NCI-H146 treated with DMSO at 0.1 percent for 48 hours (cell line): ENCODE data around the gene ZBTB7C.

Experiments
- DNase-seq: peaks from one replicate; lab custom pipeline; 2025; ENCODE audit not compliant: unreplicated experiment; lab: John Stamatoyannopoulos, UW

The ZBTB7C gene

GRCh38 chr18:48263914-48264902 is 145.0 kb downstream of the ZBTB7C start:
- peak; percentile 20 for DNase-seq

GRCh38 chr18:48263192-48263853 is 145.9 kb downstream of the ZBTB7C start:
- no peak for DNase-seq

- DNase-seq, result no peak
Observed at GRCh38 chr18:48260237-48260636, 148.9 kb downstream of the ZBTB7C start.

GRCh38 chr18:48256848-48257247 is 152.3 kb downstream of the ZBTB7C start:
- DNase-seq, result no peak

DNA sequence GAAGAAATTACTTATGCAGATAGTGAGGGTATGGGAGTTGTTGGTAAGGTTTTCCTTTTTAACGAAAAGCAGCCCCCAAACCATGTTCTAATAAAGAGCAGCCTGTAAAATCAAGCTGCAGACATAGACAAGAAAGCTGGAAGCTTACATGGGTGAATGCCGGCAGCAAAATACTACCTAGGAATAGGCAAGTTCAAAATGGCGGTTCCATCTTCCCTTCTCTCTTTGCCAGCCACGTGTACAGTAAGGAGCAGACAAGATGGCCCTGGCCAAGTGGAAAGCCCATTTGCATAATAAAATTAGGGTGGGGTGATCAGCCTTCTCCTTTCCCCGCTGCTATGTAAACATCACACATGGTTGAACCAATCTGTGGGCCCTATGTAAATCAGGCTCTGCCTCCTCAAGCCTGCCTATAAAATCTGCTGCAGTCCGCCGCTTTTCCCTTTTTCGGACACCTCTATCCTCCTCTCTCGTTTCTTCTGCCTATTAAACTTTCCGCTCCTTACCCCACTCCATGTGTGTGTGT is 155.0 kb downstream of the ZBTB7C start:
- no peak for DNase-seq

DNA sequence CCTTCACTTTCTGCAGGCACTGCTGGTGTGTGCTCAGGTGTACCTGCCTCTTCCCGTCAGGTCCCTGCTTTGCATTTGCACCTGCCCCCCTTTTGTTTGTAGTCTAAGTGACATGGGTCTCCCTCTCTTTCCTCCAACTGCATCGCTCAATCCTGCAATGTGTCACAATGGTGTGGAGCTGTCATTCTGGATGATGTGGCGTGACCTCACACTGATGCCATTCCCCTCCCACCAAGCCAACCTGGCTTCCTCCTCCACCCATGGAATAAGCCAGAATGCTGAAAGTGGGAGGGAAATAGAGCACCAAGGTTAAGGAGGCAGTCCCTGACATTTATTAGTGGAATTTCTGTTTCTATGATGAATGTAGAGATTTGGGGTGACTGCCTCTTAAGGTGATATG is 156.7 kb downstream of the ZBTB7C start:
- DNase-seq, result no peak

GRCh38 chr18:48250918-48251317 is 158.3 kb downstream of the ZBTB7C start:
- DNase-seq, result no peak

DNA sequence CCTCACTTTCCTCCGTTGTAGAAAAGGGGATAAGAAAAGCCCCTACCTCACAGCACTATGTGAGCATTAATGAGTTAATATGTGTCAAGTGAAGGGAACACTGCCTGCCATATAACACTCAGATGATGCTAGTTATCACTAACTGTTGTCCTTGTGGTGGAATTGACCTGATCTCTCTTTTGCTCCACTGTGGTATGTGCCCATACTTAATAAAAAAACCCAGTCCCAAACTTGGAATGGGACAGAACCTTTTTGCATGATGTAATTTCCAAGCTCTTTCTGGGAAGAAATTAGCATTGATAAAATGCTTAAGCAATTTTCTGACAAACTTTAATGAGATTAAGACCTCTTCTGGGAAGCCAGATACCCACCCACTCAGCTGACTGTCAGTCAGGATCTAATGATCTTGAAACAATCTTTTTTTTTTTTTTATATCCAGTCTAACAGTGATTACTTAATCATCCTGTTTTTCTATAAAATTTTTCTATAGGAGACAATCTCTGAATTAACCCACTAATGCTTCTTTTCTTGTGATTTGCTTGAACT is 158.7 kb downstream of the ZBTB7C start:
- no peak for DNase-seq

GRCh38 chr18:48249854-48250253 is 159.3 kb downstream of the ZBTB7C start:
- DNase-seq, result no peak

DNA sequence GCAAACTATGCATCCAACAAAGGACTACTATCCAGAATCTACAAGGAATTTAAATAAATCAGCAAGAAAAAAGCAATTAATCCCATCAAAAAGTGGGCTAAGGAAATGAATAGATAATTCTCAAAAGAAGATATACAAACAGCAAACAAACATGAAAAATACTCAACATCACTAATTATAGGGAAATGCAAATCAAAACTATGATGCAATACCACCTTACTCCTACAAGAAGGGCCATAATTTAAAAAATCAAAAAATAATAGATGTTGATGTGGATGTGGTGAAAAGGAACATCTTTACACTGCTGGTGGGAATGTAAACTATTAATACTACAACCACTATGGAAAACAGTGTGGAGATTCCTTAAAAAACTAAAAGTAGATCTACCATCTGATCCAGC is 164.7 kb downstream of the ZBTB7C start:
- no peak for DNase-seq

DNA sequence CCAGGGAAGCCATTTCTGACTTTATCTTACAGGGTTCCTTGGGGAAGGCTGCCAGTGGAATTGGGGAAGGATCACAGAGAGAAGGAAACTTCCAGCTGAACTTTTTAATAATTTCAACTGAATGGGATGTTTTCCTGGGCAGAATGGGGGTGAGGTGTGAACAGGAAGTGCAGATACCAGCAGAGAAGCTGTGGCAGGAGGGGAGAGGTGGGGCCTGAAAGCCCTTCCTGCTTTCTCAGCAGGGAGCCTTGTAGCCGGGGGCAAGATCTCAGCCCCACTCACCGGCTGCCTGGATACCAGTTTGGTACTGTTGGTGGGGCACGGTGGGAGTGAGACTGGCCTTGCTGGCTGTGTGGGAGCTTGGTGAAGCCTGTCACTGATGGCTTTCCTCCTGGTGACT is 170.5 kb downstream of the ZBTB7C start:
- no peak for DNase-seq

DNA sequence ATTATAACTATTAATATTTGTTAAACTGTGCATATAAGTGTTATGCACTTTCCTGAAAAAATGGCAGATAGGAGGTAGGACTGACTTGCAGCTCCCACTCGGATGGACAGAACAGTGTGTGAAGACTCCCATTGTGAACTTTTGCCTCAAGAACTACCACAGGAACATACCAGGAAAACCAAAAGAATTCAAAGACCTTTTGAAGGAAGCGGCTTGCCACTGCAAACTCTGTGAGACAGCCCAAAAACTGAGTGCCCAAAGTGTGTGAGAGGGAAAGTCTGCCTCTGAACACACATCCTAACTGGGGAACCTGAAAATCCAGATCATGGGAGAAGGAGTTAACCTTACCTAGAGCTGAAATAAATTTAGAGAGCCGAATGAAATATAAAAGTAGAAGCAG is 171.0 kb downstream of the ZBTB7C start:
- no peak for DNase-seq

DNA sequence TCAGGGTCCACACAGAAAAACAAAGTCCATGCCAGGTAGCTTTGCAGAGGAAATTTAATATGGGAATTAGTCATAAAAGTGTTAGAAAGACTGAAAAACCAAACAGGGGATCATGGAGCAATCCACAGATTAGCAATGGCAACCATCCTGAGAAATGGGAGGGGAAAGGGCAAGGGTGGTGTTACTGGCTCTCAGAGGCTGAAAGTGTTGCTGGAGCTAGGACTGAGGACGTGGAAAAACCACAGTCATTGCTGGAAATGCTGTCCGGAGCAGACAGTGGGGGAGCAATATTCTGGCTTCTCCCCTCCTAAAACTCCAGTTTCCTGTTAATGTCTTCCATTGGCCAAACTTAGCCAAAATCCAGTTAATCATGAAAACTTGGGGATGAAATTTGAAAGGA is 172.4 kb downstream of the ZBTB7C start:
- no peak for DNase-seq

GRCh38 chr18:48230467-48231113 is 178.6 kb downstream of the ZBTB7C start:
- peak; percentile 89 for DNase-seq

DNA sequence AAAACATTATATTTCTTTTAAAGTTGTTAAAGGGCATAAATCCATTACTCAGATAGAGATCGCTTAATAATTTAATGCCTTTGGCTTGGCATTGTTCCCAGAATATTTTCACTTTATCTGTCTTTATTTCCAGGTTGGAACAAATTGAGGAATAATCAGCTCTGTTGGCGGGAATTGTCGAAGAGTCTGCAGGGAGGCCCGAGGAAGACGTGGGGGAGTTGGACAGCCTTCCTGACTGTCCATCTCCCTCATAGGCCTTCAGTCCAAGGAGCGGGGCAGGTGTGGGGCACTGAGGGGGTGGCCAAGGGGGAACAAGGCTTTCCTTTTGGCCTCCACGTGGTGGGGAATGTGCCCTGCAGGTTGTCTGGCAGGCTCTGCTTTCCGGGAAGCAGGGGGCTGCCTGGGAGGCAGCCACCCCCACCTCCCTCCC is 179.6 kb downstream of the ZBTB7C start:
- no peak for DNase-seq

GRCh38 chr18:48228841-48229240 is 180.3 kb downstream of the ZBTB7C start:
- DNase-seq, result no peak

DNA sequence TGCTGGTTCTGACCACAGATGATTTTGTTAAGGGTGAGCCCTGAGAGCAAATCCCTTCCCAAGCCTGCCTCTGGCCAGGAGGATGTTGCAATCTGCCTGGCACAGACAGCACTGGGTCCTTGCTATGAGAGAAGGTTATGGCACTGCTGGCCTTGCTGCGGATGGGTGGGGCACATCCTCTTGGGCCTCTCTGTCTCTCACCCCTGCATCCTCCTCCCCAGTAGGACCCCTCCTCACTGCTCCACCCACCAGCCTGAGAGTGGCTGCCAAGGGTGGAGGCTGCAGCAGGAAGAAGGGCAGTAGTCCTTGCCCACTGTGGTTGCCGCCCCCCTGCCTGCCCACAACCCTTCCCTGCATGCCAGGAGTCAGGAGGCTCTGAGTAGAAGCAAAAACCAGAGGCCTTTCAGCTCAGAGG is 180.9 kb downstream of the ZBTB7C start:
- DNase-seq, result no peak

- peak; percentile 36 for DNase-seq
Observed at GRCh38 chr18:48227206-48227605, 182.0 kb downstream of the ZBTB7C start.

- DNase-seq, result no peak
Observed at GRCh38 chr18:48226401-48226800, 182.8 kb downstream of the ZBTB7C start.

- peak; percentile 99 for DNase-seq
Observed at GRCh38 chr18:48222118-48222517, 187.1 kb downstream of the ZBTB7C start.
